Thyroid gland (tissue), 4 donors: Measurements from ENCODE around the gene ASB15. TPM values are rescaled to one million over a fixed set of nuclear protein-coding genes. Genes with fewer than 3 reads are reported as not detected.

ENCODE experiments used
- DNase-seq, 2 donors: peaks; one replicate each; pipeline ENCODE4 v3.0.0-alpha.2; 2019
- H3K27ac ChIP-seq, 3 donors: fragments of 200-600 bp; sonication (generic); 1 replicate in 2 of 3; 2 replicates in 1 of 3; pipeline ENCODE4 v1.5.1; 2016 to 2019; ENCODE audit warnings: mild to moderate bottlenecking in 1 of 3, moderate library complexity in 1 of 3
- H3K27me3 ChIP-seq: fragments of 200-600 bp; sonication (generic); one replicate; pipeline ENCODE4 v1.5.1; 2019
- H3K36me3 ChIP-seq, 2 donors: fragments of 200-600 bp; sonication (generic); one replicate each; pipeline ENCODE4 v1.5.1; 2016 to 2019
- H3K4me1 ChIP-seq, 2 donors: fragments of 200-600 bp; sonication (generic); one replicate each; pipeline ENCODE4 v1.5.1; 2017 to 2019
- H3K4me3 ChIP-seq, 3 donors: fragments of 200-600 bp; sonication (generic); replicated peaks in 1 of 3; 1 replicate in 2 of 3; 2 replicates in 1 of 3; pipeline ENCODE4 v1.5.1; 2016; ENCODE audit warnings: mild to moderate bottlenecking in 1 of 3
- H3K9me3 ChIP-seq: fragments of 200-600 bp; sonication (generic); one replicate; pipeline ENCODE4 v1.5.1; 2017
- POLR2A ChIP-seq, 2 donors: fragments of 450-650 bp; IDR thresholded peaks; one replicate each; pipeline ENCODE4 v1.6.1; 2017; ENCODE audit warnings: antibody characterized with exemption in 2 of 2, mild to moderate bottlenecking in 2 of 2, moderate library complexity in 1 of 2
- WGBS, 2 donors: methylation state at CpG; one replicate each; pipeline ENCODE4 v1.1.5; 2017; 5-methylcytosine and 5-hydroxymethylcytosine counted together
- intact Hi-C: fragments of 100-400 bp; cut with DNase I; formaldehyde crosslinking; loops from one replicate; pipeline ENCODE4 v1.15.1; 2023
- total RNA-seq, 4 donors: library from RNA; depleted of rRNA; stranded (reverse); fragments of >200 nt; gene quantifications; one replicate each; pipeline ENCODE4 v1.2.3, GENCODE V29; 2016
- TF ChIP-seq, protein P1 (sequence below), 6 experiments: fragments of 200-600 bp in 3 of 6; fragments of 450-650 bp in 3 of 6; sonication (generic) in 3 of 6; IDR thresholded peaks; one replicate each; pipeline ENCODE4 v1.5.1; 2016 to 2019; ENCODE audit warnings: antibody characterized with exemption in 6 of 6, mild to moderate bottlenecking in 2 of 6, inconsistent platforms in 1 of 6, moderate library complexity in 1 of 6

ASB15 gene
- total RNA-seq, 4 donors from 2014 or later, result not detected

DNA sequence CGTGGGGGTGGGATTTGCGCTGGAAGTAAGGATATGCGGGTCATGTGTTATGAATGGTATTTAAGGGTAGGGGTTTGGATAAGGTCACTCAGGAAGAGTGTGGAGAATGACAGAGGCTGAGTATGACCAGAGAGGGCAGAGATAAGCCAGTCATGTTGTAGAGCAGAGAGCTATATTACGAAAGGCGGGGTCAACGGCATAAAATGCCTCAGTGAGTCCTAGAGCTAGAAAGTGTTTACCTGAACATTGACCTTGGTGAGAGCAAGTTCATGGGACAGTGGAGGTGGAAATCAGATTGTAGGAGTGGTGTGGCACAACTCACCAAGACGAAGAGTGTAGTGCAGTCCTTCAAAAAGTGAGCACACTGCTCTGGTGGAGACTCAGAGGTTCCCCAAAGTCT, 67.9 kb downstream of the ASB15 start:
- no peak overlapping the region for H3K4me3 ChIP-seq
- TF ChIP-seq, protein P1, sequence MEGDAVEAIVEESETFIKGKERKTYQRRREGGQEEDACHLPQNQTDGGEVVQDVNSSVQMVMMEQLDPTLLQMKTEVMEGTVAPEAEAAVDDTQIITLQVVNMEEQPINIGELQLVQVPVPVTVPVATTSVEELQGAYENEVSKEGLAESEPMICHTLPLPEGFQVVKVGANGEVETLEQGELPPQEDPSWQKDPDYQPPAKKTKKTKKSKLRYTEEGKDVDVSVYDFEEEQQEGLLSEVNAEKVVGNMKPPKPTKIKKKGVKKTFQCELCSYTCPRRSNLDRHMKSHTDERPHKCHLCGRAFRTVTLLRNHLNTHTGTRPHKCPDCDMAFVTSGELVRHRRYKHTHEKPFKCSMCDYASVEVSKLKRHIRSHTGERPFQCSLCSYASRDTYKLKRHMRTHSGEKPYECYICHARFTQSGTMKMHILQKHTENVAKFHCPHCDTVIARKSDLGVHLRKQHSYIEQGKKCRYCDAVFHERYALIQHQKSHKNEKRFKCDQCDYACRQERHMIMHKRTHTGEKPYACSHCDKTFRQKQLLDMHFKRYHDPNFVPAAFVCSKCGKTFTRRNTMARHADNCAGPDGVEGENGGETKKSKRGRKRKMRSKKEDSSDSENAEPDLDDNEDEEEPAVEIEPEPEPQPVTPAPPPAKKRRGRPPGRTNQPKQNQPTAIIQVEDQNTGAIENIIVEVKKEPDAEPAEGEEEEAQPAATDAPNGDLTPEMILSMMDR (IDR thresholded peaks at IDR 0.05), result no peak
- TF ChIP-seq POLR2A (IDR thresholded peaks at IDR 0.05), result no peak
- H3K36me3 ChIP-seq, result no peaks in the 10 kb centered on the region
- no peak overlapping the region for H3K27ac ChIP-seq
- no peak for DNase-seq
- no peaks in the 10 kb centered on the region for H3K9me3 ChIP-seq
- intact Hi-C loops, result no loop called here
- H3K27me3 ChIP-seq, result no peaks in the 10 kb centered on the region
- 93 to 94% methylated on average over 7 of the region's 7 CpGs for WGBS, 2 donors
- peaks cover 9 to 14% of the 10 kb centered on the region in 2 donors for H3K4me1 ChIP-seq

DNA sequence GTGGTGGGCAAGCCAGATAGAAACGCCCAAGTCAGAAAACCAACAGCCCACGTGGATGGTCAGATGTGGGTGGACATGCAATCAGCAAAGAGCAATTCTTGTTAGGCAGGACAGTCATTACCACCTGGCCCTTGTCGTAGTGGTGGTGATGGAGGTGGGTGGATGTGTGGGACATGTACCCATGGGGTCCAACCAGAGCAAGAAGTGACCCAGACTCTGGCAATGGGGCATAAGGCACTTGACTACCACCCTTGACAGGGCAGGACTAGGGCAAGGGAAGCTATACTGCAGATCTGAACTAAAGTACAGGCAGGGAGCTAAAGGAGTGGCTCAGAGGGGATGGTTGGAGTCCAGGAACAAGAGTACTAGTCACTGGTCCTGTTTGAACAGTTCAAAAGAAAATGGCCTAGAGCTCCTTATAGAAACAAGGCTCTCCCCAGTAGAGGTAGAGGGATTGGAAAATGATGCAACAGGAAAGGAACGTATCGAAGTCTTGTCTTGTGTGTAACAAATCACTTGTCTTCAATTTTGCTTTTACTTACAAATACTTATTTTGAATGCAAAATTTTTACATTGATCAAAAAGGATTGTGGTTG, 71.6 kb downstream of the ASB15 start:
- intact Hi-C loops, result no loop called here
- Histone ChIP-seq H3K4me1 (peaks cover 15 to 16% of the 10 kb centered on the region in 2 donors), H3K9me3 (no peaks in the 10 kb centered on the region), H3K36me3 (no peaks in the 10 kb centered on the region), H3K4me3 (no peak overlapping the region), H3K27ac (peak overlapping the region; percentile 61 to 69 (median 66)), H3K27me3 (no peaks in the 10 kb centered on the region)
- WGBS, 2 donors, result 95 to 96% methylated on average over 5 of the region's 5 CpGs
- no peak for TF ChIP-seq POLR2A (IDR thresholded peaks at IDR 0.05)
- TF ChIP-seq, protein P1 (IDR thresholded peaks at IDR 0.05), result no peak
- DNase-seq, result no peak

DNA sequence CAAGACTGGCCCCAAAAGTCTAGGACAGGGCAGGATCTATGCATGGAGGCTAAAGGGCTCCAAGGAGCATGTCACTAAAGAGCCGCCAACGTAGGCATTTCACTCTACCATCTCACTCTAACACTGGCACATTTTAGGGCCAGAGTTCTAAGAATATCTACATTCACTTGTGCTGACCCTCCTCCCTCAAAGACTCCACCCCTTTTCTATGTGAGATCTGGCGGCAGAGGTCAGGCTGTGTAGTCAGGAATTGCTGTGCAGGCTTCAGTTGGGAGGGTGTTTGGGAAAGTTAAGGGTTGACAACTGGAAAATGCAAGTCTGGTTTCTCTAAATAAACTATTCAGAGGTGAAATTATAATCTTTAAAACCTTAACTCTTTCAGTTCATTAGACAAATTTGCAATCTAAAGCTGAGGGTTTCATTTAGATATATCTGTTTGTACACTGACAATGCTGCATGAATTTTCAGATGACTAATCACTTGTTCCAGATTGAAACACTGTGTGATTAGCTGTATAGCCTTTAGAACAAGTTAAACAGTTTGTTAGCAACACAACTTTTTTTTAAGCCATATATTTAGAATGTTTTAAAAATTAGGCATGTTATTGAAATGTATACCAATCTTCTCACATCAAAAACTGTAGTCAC, 72.3 kb downstream of the ASB15 start:
- Histone ChIP-seq H3K4me1 (peaks cover 15 to 16% of the 10 kb centered on the region in 2 donors), H3K27ac (peak overlapping the region; percentile 61 to 69 (median 66)), H3K27me3 (no peaks in the 10 kb centered on the region), H3K9me3 (no peaks in the 10 kb centered on the region), H3K4me3 (no peak overlapping the region), H3K36me3 (no peaks in the 10 kb centered on the region)
- no peak for DNase-seq
- intact Hi-C loops, result no loop called here
- no peak for TF ChIP-seq POLR2A (IDR thresholded peaks at IDR 0.05)
- TF ChIP-seq, protein P1 (IDR thresholded peaks at IDR 0.05), result no peak
- WGBS, 2 donors, result 89 to 92% methylated on average over 3 of the region's 3 CpGs

DNA sequence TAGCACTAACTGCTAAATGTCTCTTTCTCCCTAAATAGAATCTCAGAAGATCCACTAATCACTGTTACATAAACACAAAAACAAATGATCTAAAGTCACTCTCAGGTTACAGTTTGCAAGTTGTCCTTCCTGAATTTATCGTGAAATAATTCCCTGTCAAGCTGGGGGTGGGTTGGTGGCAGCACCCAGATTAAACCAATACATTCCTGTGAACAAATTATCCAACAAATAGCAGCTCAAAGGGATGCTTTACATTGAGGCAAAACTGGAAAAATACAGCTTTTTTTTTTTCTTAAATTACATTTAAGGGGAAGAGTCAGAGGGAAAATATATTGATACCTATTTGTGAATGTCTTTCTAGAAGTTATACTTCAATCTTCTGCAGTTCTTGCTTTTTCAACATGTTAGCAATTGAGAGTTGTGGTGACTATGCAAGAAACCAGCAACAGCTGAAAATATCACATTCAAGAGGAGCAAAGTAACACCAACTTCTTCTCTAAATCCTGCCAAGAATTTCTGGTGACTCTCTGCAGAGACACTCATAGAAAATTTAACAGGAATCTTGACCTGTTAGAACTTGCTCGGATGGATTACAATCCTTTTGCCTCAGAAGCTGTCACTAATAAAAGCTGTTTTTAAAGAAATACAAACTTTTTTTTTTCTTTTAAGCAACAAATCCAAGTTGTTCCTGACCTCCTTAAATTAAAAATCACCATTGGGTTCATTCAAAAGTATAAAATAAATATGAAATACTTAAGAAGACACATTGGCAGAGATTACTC, 73.0 kb downstream of the ASB15 start:
- intact Hi-C loops, result no loop called here
- WGBS, 2 donors, result 32% methylated on average over 2 of the region's 2 CpGs
- H3K4me1 ChIP-seq, result peaks cover 15 to 16% of the 10 kb centered on the region in 2 donors
- H3K27ac ChIP-seq, result peak overlapping the region; percentile 61 to 69 (median 66)
- H3K9me3 ChIP-seq, result no peaks in the 10 kb centered on the region
- DNase-seq, result no peak
- H3K4me3 ChIP-seq, result no peak overlapping the region
- no peaks in the 10 kb centered on the region for H3K27me3 ChIP-seq
- TF ChIP-seq, protein P1 (IDR thresholded peaks at IDR 0.05), result no peak
- no peak for TF ChIP-seq POLR2A (IDR thresholded peaks at IDR 0.05)
- H3K36me3 ChIP-seq, result no peaks in the 10 kb centered on the region

DNA sequence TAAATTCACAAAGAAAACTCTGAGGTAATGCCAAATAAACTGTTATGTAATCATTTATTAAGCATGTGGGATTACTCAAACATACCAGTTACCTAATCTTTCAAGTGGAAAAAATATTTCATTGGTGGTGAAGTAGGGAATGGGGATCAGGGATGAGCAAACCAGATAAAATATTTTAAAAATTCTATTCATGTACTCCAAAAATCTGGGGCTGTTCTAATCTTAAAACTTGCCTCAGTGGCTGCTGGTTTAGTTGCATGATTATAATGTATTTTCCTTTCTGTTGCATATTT, 73.5 kb downstream of the ASB15 start:
- no peak for DNase-seq
- no peaks in the 10 kb centered on the region for H3K36me3 ChIP-seq
- intact Hi-C loops, result no loop called here
- TF ChIP-seq, protein P1 (IDR thresholded peaks at IDR 0.05), result no peak
- no peak for TF ChIP-seq POLR2A (IDR thresholded peaks at IDR 0.05)
- H3K27me3 ChIP-seq, result no peaks in the 10 kb centered on the region
- H3K4me1 ChIP-seq, result peaks cover 15 to 16% of the 10 kb centered on the region in 2 donors
- H3K4me3 ChIP-seq, result no peak overlapping the region
- peak overlapping the region; percentile 61 to 69 (median 66) for H3K27ac ChIP-seq
- no peaks in the 10 kb centered on the region for H3K9me3 ChIP-seq
